Mononuclear cell (primary cell): ENCODE results near the gene PIK3C2B. TPM values are rescaled to one million over a fixed set of nuclear protein-coding genes. Genes with fewer than 3 reads are reported as not detected.

Experiments used
- H3K27me3 ChIP-seq: 2 replicates; pipeline ENCODE4 v1.6.0; 2011; ENCODE audit warnings: low read length, control low read depth; ENCODE audit not compliant: insufficient read depth
- H3K4me1 ChIP-seq: 2 replicates; pipeline ENCODE4 v1.5.1; 2011; ENCODE audit warnings: mild to moderate bottlenecking, low read length, control low read depth; ENCODE audit not compliant: insufficient read depth
- H3K4me3 ChIP-seq: 2 replicates; pipeline ENCODE4 v1.5.1; 2011; ENCODE audit warnings: mild to moderate bottlenecking, low read length, moderate library complexity
- H3K9me3 ChIP-seq: 2 replicates; pipeline ENCODE4 v1.5.1; 2011; ENCODE audit warnings: low read depth, mild to moderate bottlenecking, control low read depth, low read length
- total RNA-seq: library from RNA; depleted of rRNA; stranded (reverse); fragments of >200 nt; gene quantifications from one replicate; pipeline ENCODE4 v1.2.3, GENCODE V29; 2012

PIK3C2B gene
- total RNA-seq, 1 donor = 18.1 TPM

DNA sequence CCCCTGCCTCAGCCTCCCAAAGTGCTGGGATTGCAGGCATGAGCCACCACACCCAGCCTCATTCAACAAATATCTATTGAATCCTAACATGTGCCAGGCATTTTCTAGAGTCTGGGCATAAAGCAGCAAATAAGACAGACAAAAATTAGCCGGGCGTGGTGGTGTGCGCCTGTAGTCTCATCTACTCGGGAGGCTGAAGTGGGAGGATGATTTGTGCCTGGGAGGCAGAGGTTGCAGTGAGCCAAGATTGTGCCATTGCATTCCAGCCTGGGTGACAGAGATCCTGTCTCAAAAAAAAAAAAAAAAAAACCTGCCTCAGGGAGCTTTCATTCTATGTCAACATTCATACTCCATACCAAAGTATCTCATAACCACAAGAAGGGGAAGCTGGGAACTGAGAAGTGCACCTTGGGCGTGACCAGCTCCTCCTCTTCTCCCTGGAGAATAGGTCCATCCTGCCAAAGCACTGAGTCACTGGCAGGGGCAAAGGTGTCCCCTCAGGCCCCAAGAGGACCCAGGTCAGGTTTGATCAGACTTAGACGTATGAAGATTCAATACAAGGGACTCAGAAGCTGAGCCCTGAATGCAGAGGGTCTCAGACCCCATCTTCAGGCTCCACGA lies 46.2 kb downstream of the PIK3C2B start:
- H3K27me3 ChIP-seq = no peaks in the 10 kb centered on the region
- H3K9me3 ChIP-seq = no peaks in the 10 kb centered on the region
- no peak overlapping the region for H3K4me3 ChIP-seq
- peaks cover 60% of the 10 kb centered on the region for H3K4me1 ChIP-seq

DNA sequence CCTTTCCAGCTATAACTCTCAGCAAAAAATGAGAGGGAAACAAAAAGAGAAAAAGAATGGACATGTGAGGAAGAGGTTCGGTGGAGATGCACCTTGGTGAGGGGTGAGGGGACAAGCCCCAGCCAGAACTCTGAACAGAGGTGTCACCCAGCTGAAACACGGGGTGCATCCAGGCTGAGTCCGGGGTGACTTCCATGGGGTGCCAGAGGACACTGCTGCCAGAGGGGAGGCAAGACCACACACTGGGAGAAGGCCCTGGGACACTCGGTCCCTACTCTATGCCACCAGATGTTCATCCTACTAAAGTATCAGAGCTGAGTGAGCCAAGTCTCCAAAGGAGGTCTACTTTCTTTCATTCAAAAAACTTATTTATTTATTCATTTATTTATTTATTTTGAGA lies 46.9 kb downstream of the PIK3C2B start:
- H3K9me3 ChIP-seq = no peaks in the 10 kb centered on the region
- H3K4me3 ChIP-seq = no peak overlapping the region
- H3K27me3 ChIP-seq = no peaks in the 10 kb centered on the region
- H3K4me1 ChIP-seq = peaks cover 55% of the 10 kb centered on the region

DNA sequence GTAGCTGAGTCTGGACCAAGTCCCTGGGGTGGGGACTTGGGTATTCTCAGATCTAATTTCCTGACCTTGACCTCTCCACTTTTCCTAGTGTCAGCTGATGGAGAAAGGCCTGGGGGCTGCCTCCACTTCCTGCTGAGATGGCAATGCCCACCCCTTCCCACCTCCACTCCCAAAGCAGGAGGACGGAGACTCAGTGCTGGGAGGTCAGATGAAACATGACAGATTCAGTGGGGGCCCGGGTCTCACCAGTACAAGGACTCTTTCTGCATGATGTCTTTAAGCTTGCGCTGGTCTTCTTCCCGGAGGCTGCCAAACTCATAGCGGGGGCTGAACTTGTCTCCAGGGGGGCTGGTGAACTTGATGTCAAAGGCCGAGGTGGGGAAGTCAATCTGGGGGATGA lies 47.4 kb downstream of the PIK3C2B start:
- Histone ChIP-seq H3K27me3 (no peaks in the 10 kb centered on the region), H3K4me3 (no peak overlapping the region), H3K9me3 (no peaks in the 10 kb centered on the region), H3K4me1 (peaks cover 49% of the 10 kb centered on the region)

- no peaks in the 10 kb centered on the region for H3K27me3 ChIP-seq
- H3K4me1 ChIP-seq = peaks cover 43% of the 10 kb centered on the region
- no peak overlapping the region for H3K4me3 ChIP-seq
- H3K9me3 ChIP-seq = no peaks in the 10 kb centered on the region
Observed at GRCh38 chr1:204446413-204447111, 48.0 kb downstream of the PIK3C2B start.

DNA sequence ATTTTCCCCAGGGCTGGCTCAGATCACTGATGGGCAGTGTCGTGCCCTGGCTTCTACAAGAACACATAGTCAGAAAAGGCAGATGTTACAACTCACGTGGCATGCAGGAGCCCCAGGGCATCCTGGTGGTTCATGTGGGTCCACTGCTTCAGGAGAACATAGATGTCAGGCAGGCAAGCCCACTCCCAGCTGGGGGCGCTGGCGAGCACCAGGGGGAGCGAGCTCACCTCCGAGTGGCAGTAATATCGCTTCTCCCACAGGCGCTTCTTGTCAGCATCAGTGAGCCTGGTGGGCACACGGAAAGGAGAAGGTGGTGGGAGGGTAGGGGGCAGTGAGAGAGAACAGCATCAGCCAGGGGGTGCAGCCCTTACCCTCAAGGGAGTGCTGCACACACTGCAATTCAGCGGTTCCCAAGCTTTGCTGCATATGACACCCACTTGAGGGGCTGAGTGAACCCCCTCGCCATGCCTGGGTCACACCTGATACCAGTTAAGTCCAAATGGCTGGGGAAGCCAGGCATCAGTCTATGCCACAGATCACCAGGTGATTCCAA lies 48.7 kb downstream of the PIK3C2B start:
- Histone ChIP-seq H3K4me3 (no peak overlapping the region), H3K27me3 (no peaks in the 10 kb centered on the region), H3K9me3 (no peaks in the 10 kb centered on the region), H3K4me1 (peaks cover 37% of the 10 kb centered on the region)

Other genes with a start within 250 kb of the PIK3C2B start
- under 0.01 TPM for gene PLEKHA6, start 134.9 kb downstream of the PIK3C2B start, total RNA-seq
- gene PPP1R15B, start 83.0 kb downstream of the PIK3C2B start, total RNA-seq = 206 TPM
- 169 TPM for gene MDM4, start 21.6 kb upstream of the PIK3C2B start, total RNA-seq
- gene LRRN2, start 190.9 kb upstream of the PIK3C2B start, total RNA-seq = not detected